Astrocyte of the cerebellum (primary cell): ENCODE measurements around the gene HSPA1B.
"Not testable (repeated sequence)": the region's sequence is repeated elsewhere in the genome, so short reads cannot be mapped to it uniquely, and the experiment has no call there.

Experiments
- DNase-seq: peaks from one replicate; pipeline ENCODE4 v3.0.0-alpha.2; 2011; ENCODE audit warnings: low read depth
- H3K4me3 ChIP-seq: 2 replicates; pipeline ENCODE4 v1.5.1; 2011; ENCODE audit warnings: mild to moderate bottlenecking, low read depth, low read length, moderate library complexity
- in situ Hi-C: cut with HindIII; loops from 2 replicates; pipeline ENCODE4 v1.10.0; 2017; ENCODE audit warnings: low sequenced_read_pairs
- TF ChIP-seq, protein P1 (sequence below): IDR thresholded peaks from 2 replicates; pipeline ENCODE4 v1.5.1; 2012; ENCODE audit warnings: low read length, low read depth, moderate library complexity, mild to moderate bottlenecking; ENCODE audit errors: missing control alignments

The HSPA1B gene

DNA sequence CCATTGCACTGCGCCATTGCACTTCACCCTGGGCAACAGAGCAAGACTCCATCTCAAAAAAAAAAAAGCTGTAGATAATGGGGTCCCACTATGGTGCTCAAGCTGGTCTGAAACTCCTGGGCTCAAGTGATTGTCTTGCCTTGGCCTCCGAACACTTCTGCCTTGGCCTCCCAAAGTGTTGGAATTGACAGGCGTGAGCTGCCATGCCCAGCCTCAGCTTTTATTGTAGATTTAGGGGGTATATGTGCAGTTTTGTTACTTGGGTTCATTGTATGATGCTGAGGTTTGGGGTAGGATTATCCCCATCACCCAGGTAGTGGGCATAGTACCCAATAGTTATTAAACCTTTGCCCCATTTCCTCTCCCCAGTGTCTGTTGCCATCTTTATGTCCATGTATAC, 11.4 kb downstream of the HSPA1B start:
- no peak for DNase-seq
- TF ChIP-seq, protein P1, sequence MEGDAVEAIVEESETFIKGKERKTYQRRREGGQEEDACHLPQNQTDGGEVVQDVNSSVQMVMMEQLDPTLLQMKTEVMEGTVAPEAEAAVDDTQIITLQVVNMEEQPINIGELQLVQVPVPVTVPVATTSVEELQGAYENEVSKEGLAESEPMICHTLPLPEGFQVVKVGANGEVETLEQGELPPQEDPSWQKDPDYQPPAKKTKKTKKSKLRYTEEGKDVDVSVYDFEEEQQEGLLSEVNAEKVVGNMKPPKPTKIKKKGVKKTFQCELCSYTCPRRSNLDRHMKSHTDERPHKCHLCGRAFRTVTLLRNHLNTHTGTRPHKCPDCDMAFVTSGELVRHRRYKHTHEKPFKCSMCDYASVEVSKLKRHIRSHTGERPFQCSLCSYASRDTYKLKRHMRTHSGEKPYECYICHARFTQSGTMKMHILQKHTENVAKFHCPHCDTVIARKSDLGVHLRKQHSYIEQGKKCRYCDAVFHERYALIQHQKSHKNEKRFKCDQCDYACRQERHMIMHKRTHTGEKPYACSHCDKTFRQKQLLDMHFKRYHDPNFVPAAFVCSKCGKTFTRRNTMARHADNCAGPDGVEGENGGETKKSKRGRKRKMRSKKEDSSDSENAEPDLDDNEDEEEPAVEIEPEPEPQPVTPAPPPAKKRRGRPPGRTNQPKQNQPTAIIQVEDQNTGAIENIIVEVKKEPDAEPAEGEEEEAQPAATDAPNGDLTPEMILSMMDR = no peak
- in situ Hi-C loops = no loop called here
- H3K4me3 ChIP-seq = no peak overlapping the region

DNA sequence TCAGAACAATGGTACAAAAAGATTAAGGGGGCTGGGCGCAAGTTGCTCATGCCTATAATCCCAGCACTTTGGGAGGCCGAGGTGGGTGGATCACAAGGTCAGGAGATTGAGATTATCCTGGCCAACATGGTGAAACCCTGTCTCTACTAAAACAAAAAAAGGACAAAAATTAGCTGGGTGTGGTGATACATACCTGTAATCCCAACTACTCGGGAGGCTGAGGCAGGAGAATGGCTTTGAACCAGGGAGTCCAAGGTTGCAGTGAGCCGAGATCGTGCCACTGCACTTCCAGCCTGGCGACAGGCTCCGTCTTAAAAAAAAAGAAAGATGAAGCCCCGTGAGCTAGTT, 12.2 kb downstream of the HSPA1B start:
- in situ Hi-C loops, DNase-seq, H3K4me3 ChIP-seq: not testable (repeated sequence)

DNA sequence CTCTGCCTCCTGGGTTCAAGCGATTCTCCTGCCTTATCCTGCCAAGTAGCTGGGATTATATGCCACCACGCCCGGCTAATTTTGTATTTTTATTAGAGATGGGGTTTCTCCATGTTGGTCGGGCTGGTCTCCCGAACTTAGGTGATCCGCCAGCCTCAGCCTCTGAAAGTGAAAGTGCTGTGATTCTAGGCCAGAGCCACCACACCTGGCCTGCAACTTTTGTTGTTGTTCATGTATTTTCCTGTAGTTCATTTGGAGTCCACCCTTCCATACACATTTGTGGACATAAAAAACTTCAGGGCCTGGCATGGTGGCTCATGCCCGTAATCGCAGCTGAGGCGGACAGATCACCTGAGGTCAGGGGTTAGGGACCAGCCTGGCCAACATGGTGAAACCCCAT, 14.5 kb downstream of the HSPA1B start:
- TF ChIP-seq, protein P1 = no peak
- in situ Hi-C loops = no loop called here

DNA sequence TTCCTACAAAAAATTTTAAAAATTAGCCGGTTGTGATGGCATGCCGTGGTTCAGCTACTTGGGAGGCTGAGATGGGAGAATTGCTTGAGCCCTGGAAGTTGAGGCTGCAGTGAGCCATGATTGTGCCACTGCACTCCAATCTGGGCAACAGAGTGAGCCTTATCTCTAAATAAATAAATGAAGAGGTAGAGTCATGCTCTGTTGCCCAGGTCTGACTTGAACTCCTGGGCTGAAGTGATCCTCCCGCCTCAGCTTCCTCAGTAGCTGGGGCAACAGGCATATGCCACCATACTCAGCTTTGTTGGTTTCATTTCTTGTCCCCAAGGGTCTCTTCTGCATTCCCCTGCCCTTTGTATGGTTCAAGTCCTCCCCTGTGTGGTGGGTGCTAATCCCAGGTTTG, 17.0 kb downstream of the HSPA1B start:
- no peak for DNase-seq
- in situ Hi-C loops = no loop called here
- H3K4me3 ChIP-seq = no peak overlapping the region
- TF ChIP-seq, protein P1 = no peak

More for the DNA sequence above, 14.5 kb downstream of the HSPA1B start:
- H3K4me3 ChIP-seq = no peak overlapping the region
- DNase-seq = no peak

DNA sequence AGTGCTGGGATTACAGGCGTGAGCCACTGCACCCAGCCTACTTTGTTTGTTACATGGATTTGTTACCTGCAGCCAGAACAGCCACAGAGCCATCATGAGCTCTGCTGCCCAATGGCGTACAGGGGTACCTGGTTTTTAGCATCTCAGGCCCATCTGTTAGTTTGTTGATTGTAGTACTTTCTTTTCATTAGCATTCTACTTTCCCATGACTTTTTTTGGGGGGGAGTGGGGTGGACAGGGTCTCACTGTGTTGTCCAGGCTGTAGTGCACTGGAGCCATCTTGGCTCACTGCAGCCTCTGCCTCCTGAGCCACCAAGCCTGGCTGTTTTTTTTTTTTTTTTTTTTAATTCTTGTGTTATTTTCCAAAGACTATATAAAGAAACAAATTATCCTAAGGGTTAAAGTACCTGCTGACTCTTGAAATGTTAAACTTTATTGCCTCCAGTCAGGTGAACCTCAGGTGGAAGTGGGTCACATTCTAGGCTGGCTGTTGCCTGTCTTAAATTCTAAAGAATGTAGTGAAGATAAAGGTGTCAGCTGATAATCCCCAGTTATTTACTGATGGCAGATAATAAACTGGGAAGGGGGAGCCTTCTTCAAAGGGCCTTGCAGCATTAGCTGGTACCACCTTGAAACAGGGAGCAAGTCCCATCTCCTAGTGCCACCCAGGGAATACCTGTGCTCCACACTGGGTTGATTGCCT, 19.9 kb downstream of the HSPA1B start:
- TF ChIP-seq, protein P1 = no peak
- H3K4me3 ChIP-seq = no peak overlapping the region
- in situ Hi-C loops = no loop called here
- no peak for DNase-seq

DNA sequence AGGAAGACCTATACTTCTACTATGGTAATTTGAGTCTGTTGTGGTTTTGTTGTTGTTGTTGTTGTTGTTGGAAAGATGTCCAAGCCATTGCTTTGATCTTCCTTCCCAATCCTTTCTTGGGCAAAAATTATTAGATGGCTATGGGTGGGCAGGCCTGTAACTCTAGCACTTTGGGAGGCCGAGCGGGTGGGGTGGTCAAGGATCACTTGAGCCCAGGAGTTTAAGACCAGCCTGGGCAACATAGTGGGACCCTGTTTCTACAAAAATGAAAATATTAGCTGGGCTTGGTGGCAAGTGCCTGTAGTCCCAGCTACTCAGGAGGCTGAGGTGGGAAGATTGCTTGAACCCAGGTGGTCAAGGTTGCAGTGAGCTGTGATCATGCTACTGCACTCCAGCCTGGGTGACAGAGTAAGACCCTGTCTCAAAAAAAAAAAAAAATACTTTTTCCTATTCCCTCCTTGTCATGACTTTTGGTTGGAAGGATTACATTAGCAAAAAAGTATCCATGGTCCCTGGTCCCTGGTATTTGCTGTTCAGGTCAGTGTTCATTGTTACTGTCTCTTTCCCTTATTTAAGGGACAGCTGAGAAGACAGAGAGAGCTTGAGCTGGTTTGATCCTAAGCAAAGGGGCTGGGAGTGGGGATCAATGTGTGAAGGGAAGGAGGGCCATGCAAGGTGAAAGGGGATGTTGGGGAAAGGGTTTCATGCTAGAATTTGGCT, 23.4 kb downstream of the HSPA1B start:
- DNase-seq = no peak
- TF ChIP-seq, protein P1 = no peak
- no peak overlapping the region for H3K4me3 ChIP-seq

DNA sequence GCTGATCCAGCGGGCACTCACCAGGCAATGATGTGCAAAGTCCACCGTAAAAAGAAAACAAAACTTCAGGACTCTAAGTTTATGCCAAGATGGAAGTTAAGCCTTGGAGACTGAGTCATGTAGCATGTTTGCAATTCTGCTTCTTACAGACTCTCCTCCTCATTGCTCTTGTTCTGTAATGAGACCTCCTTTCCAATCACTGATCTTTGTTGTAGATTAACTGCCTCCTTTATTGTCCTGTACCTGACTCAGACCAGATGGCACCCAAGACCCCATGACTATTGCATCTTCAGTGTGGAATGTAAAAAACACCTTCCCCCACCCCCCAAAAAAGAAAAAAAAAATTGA, 23.9 kb downstream of the HSPA1B start:
- DNase-seq = no peak
- TF ChIP-seq, protein P1 = no peak
- in situ Hi-C loops = no loop called here

More for the DNA sequence above, 23.4 kb downstream of the HSPA1B start:
- in situ Hi-C loops = no loop called here

DNA sequence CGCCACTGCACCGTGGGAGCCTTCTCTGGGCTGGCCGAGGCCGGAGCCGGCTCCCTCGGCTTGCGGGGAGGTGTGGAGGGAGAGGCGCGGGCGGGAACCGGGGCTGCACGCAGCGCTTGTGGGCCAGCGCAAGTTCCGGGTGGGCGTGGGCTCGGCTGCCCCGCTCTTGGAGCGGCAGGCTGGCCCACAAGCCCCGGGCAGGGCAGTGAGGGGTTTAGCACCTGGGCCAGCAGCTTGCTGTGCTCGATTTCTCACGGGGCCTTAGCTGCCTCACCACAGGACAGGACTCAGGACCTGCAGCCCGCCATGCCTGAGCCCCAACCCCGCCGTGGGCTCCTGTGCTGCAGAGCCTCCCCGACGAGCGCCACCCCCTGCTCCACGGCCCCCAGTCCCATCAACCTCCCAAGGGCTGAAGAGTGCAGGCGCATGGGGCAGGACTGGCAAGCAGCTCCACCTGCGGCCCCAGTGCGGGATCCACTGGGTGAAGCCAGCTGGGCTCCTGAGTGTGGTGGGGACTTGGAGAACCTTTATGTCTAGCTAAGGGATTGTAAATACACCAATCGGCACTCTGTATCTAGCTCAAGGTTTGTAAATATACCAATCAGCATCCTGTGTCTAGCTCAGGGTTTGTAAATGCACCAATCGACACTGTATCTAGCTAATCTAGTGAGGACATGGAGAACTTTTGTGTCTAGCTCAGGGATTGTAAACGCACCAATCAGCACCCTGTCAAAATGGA, 24.6 kb downstream of the HSPA1B start:
- H3K4me3 ChIP-seq, DNase-seq, in situ Hi-C loops: not testable (repeated sequence)

More for the DNA sequence above, 23.9 kb downstream of the HSPA1B start:
- no peak overlapping the region for H3K4me3 ChIP-seq

DNA sequence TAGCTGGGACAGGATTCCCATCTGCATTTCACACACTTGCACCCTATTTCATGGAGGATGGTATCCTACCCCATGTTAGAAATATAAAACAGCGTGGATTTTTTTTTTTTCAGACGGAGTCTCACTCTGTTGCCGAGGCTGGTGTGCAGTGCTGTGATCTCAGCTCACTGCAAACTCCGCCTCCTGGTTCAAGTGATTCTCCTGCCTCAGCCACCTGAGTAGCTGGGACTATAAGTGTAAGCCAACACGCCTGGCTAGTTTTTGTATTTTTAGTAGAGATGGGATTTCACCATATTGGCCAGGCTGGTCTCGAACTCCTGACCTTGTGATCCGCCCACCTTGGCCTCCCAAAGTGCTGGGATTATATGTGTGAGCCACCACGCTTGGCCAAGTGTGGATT, 30.2 kb downstream of the HSPA1B start:
- H3K4me3 ChIP-seq, DNase-seq, in situ Hi-C loops: not testable (repeated sequence)
